Effector memory CD4-positive, alpha-beta T cell (primary cell): ENCODE data around the gene DPP3.
"Not testable (repeated sequence)": the region's sequence is repeated elsewhere in the genome, so short reads cannot be mapped to it uniquely, and the experiment has no call there.

Source experiments
- DNase-seq, 3 donors: peaks; one replicate each; pipeline ENCODE4 v3.0.0-alpha.2; 2020
- H3K27ac ChIP-seq: 2 replicates; pipeline ENCODE4 v1.7.0; 2013; ENCODE audit warnings: mild to moderate bottlenecking, low read length, moderate library complexity; ENCODE audit not compliant: insufficient read depth, poor library complexity, severe bottlenecking
- H3K27me3 ChIP-seq: replicated peaks from 2 replicates; pipeline ENCODE4 v1.7.0; 2013; ENCODE audit warnings: mild to moderate bottlenecking, low read length; ENCODE audit not compliant: insufficient read depth, control insufficient read depth, poor library complexity, severe bottlenecking
- H3K36me3 ChIP-seq: 2 replicates; pipeline ENCODE4 v1.7.0; 2013; ENCODE audit warnings: mild to moderate bottlenecking, low read length, moderate library complexity; ENCODE audit not compliant: control insufficient read depth, insufficient read depth
- H3K4me1 ChIP-seq: 2 replicates; pipeline ENCODE4 v1.7.0; 2013; ENCODE audit warnings: low read length, mild to moderate bottlenecking; ENCODE audit not compliant: control insufficient read depth, insufficient read depth, poor library complexity, severe bottlenecking
- H3K4me3 ChIP-seq: 2 replicates; pipeline ENCODE4 v1.7.0; 2013; ENCODE audit warnings: low read length, low read depth, mild to moderate bottlenecking; ENCODE audit not compliant: insufficient read depth, poor library complexity, severe bottlenecking
- H3K9me3 ChIP-seq: 2 replicates; pipeline ENCODE4 v1.7.0; 2013; ENCODE audit warnings: mild to moderate bottlenecking, low read length, moderate library complexity; ENCODE audit not compliant: control insufficient read depth

The DPP3 gene

DNA sequence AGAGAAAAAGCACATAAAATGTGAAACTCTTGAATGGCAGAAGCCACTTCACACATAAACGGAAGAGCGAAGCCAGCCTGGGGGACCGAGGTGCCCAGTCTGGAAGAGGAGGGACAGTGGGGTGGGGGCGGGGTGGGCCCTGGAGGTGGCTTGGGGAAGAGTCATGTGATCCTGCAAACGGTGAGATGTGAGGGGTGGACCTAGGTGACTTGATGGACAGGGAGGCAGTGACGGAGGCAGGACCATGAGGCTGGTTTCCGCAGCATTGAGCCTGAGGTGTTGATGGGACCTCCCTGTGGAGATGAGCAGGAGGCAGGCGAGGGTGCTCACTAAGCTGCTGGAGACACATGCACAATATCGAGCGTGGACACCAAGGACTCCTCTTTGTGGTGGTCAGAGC, 48.8 kb downstream of the DPP3 start:
- Histone ChIP-seq H3K27ac (no peak overlapping the region), H3K9me3 (no peaks in the 10 kb centered on the region), H3K4me1 (no peaks in the 10 kb centered on the region), H3K36me3 (no peaks in the 10 kb centered on the region), H3K27me3 (no peaks in the 10 kb centered on the region), H3K4me3 (no peak overlapping the region)
- no peak for DNase-seq

DNA sequence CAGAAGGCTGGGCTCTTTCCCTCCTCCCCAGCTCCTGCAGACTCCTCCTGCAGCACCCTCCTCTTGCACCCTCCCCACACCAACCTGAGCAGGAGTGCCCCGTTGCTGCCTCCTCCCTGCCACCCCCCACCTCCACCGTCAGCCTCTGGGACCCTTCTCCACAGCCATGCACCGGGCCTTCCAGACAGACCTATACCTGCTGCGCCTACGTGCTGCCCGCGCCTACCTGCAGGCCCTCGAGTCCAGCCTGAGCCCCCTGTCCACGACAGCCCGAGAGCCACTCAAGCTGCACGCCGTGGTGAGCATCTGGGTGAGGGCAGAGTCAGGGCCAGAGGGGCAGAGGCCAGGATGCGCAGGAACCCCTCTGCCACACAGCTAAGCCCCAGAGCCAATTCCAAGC, 49.4 kb downstream of the DPP3 start:
- DNase-seq = no peak
- no peaks in the 10 kb centered on the region for H3K27me3 ChIP-seq
- no peaks in the 10 kb centered on the region for H3K9me3 ChIP-seq
- H3K4me1 ChIP-seq = no peaks in the 10 kb centered on the region
- H3K27ac ChIP-seq = no peak overlapping the region
- no peaks in the 10 kb centered on the region for H3K36me3 ChIP-seq
- H3K4me3 ChIP-seq = no peak overlapping the region

DNA sequence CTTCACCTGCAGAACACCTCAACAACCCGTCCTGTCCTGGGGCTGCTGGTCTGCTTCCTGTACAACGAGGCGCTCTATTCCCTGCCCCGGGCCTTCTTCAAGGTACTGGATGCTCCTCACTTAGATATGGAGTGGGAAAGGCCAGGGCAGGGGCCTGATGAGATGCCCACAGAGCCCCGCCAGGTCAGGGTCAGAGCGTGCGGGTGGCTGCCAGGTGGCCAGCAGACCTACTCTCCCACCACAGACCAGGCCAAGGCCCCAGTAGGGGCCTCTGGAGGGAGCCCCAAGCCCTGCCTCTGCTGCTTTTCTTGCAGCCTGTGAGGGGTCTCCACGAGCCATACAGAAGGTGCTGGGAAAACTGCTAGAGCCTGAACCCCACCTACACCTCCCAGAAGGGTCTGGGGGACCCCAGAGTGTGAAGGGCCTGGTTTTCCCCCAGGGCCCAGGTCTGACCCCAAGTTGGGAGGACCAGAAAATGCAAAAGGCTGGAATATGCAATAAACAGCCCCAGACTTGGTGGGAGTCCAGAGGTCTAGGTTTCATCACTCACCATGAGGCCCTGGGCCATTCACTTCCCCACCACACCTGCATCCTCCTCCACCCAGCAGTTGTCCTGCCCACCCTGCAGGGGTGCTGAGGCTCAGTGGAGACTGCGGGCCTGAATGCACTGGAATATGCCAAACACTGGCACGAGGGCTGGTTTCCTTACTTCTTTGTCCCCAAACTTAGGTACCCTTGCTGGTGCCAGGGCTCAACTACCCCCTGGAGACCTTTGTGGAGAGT, 50.9 kb downstream of the DPP3 start:
- Histone ChIP-seq H3K4me3 (no peak overlapping the region), H3K36me3 (no peaks in the 10 kb centered on the region), H3K4me1 (no peaks in the 10 kb centered on the region), H3K27me3 (no peaks in the 10 kb centered on the region), H3K9me3 (no peaks in the 10 kb centered on the region), H3K27ac (no peak overlapping the region)
- no peak for DNase-seq

DNA sequence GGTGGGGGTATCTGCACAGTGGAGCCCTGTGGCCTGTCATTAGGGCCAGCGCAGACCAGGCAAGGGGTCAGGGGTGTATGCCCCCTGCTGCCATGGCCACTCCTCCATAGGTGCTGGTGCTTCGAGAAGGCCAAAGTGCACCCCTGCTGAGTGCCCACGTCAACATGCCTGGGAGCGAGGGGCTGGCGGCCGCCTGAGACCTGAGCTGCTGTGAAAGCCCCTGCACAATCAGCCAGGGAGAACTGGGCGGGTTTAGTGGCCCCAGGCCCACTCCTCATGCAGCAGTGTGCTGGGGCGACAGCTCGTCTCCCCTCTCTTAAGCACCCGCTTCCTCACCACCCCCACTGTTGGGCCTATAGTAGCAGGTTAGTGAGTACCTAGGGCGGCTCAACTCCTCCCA, 51.6 kb downstream of the DPP3 start:
- H3K36me3 ChIP-seq = no peaks in the 10 kb centered on the region
- H3K27ac ChIP-seq = no peak overlapping the region
- H3K27me3 ChIP-seq = no peaks in the 10 kb centered on the region
- H3K9me3 ChIP-seq = no peaks in the 10 kb centered on the region
- no peak for DNase-seq
- H3K4me1 ChIP-seq = no peaks in the 10 kb centered on the region
- no peak overlapping the region for H3K4me3 ChIP-seq

DNA sequence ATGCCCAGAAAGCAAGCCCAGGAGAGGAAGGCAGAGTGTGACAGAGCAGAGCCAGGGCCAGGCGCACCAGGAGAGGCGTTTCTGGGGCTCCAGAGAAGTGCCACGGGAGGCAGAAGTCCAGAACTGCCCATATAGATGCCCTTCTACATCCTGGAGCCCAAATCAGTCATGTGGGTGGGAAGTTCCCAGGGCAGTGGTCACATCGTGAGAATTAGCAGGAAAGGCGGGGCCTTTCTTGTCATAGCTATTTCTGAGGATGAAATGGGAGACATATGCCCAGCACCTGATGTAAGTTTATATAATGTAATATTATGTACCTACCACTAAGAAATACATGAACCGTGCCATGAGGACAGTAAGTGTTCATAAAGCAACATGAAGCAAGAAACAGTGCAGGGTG, 52.5 kb downstream of the DPP3 start:
- H3K4me3 ChIP-seq = no peak overlapping the region
- no peaks in the 10 kb centered on the region for H3K36me3 ChIP-seq
- H3K4me1 ChIP-seq = no peaks in the 10 kb centered on the region
- H3K9me3 ChIP-seq = no peaks in the 10 kb centered on the region
- H3K27ac ChIP-seq = no peak overlapping the region
- no peak for DNase-seq
- no peaks in the 10 kb centered on the region for H3K27me3 ChIP-seq

DNA sequence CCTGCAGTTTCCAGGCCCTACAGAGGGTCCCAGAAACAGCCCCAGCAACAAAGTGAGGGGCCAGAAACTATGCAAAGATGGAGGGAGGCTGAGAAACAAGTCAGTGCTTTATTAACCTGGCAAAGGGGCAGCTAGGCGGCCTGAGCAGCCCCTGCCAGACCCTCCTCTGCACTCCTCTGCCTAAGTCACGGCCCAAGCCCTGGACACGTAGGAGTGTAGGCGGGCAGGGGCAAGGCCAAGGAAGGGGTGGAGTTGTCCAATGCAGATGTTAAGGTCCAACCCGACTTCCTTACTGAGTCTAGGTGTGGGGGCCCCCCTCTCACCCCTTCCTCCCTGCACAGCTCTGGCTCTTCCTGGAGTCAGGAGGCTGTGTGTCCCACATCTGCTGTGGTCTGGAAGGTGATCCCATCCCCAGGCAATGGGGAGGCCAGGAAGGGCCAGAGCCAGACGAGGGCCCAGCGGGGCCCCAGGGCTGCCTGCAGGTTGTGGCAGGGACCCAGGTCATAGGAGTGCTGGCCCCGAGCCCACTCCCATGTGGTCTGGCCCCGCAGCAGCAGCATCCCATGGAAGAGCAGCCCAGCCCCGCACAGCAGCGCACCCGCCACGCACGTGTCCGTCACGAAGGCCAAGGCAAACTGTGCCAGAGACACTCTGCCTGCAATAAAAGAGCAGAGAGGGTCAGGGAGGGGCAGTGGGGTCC, 59.1 kb downstream of the DPP3 start:
- DNase-seq = no peak
- Histone ChIP-seq H3K4me3 (no peak overlapping the region), H3K4me1 (peaks cover 11% of the 10 kb centered on the region), H3K27ac (no peak overlapping the region), H3K9me3 (no peaks in the 10 kb centered on the region), H3K27me3 (no peaks in the 10 kb centered on the region), H3K36me3 (peaks cover 22% of the 10 kb centered on the region)

DNA sequence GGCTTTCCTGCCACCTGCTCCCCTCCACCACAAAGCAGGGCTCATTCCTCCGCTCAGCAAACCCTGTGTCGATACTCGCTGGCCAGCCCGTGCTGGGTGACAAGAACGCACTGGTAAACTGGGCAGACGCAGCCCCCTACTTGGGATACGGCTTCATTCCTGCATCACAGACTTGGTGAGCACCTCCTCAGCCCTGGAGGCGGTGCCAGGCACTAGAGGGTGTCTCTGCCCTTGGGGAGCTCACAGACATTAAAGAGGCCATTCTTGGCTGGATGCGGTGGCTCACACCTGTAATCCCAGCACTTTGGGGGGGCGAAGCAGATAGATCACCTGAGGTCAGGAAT, 59.6 kb downstream of the DPP3 start:
- Histone ChIP-seq H3K4me1 (peaks cover 13% of the 10 kb centered on the region), H3K36me3 (peaks cover 22% of the 10 kb centered on the region), H3K27me3 (no peaks in the 10 kb centered on the region), H3K4me3 (no peak overlapping the region), H3K27ac (no peak overlapping the region), H3K9me3 (no peaks in the 10 kb centered on the region)
- DNase-seq = no peak

DNA sequence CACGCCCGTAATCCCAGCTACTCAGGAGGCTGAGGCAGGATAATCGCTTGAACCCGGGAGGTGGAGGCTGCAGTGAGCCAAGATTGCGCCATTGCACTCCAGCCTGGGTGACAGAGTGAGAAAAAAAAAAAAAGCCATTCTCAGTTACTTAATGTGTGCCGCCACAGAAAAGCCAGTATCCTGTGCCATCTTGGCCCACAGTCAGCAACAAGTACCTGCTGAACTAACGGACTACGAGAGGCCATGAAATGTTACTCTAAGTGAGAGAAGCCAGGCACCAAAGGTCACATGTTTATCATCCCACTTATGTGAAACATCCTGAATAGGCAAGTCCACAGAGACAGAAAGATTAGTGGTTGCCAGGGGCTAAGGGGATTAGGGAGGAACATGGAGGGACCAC, 60.4 kb downstream of the DPP3 start:
- Histone ChIP-seq H3K36me3 (peaks cover 22% of the 10 kb centered on the region), H3K4me1 (peaks cover 15% of the 10 kb centered on the region)
- H3K27me3 ChIP-seq, H3K9me3 ChIP-seq, H3K27ac ChIP-seq, H3K4me3 ChIP-seq, DNase-seq: not testable (repeated sequence)

DNA sequence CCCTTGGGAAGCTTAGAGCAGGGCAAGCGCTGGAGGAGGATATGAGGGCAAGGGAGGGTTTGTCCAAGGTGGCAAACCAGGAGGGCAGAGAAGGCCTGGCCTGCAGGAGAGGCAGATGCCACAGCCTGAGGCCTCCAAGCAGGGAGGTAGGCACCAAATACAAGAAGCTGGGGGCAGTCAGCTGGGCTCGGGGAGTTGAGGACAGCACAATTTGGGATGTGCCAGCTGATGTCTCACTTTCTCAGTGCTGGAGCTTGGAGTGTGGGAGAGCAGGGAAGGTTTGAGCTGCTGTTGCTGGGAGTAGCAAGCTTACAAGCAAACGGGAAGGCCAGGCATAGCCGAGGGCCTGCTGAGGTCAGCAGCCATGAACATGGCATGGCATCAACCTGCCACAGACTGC, 61.7 kb downstream of the DPP3 start:
- DNase-seq = no peak
- H3K9me3 ChIP-seq = no peaks in the 10 kb centered on the region
- no peak overlapping the region for H3K27ac ChIP-seq
- no peaks in the 10 kb centered on the region for H3K27me3 ChIP-seq
- no peak overlapping the region for H3K4me3 ChIP-seq
- H3K4me1 ChIP-seq = peaks cover 23% of the 10 kb centered on the region
- H3K36me3 ChIP-seq = peaks cover 22% of the 10 kb centered on the region

DNA sequence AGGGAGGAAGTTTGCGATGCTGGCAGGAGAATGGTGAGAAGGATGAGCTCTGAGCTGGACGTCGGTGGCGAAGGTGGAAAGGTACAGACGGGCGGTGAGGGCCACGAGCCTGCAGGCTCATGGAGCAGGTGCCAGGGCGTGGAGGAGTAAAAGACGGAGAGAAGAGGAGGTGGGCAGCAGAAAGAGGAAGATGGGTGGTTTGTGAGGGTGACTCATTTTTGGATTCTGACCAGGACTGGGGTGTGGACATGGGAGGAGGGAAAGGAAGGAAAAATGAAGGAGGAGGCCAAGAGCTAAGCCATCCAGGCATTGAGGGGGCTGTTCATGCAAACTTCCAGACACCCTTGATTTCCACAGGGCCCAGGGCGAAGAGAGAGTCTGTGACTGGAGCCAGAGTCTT, 62.1 kb downstream of the DPP3 start:
- Histone ChIP-seq H3K4me3 (no peak overlapping the region), H3K27me3 (no peaks in the 10 kb centered on the region), H3K4me1 (peaks cover 25% of the 10 kb centered on the region), H3K9me3 (no peaks in the 10 kb centered on the region), H3K36me3 (peaks cover 22% of the 10 kb centered on the region), H3K27ac (no peak overlapping the region)
- DNase-seq = no peak
